Caki2 (cell line): ENCODE data around the gene MYORG. TPM values are rescaled to one million over a fixed set of nuclear protein-coding genes. Genes with fewer than 3 reads are reported as not detected.

Source experiments
- DNase-seq: peaks from one replicate; pipeline ENCODE4 v3.0.0-alpha.2; 2015; ENCODE audit warnings: low read depth
- in situ Hi-C: cut with HindIII; loops from 2 replicates; pipeline ENCODE4 v1.10.0; 2016; ENCODE audit warnings: low sequenced_read_pairs, low pct_unique_long_range_greater_than_20kb, mixed read lengths
- total RNA-seq: library from RNA; depleted of rRNA; stranded (reverse); fragments of >200 nt; shearing (Covaris generic); gene quantifications from 2 replicates; pipeline ENCODE4 v1.2.3, GENCODE V29; 2014; ENCODE audit warnings: low replicate concordance; rRNA removed

MYORG gene
- total RNA-seq, 1 experiment from 2014 or later: 0.03 TPM

- DNase-seq: no peak
Measured at GRCh38 chr9:34318163-34318790, 58.4 kb downstream of the MYORG start.

GRCh38 chr9:34317436-34317835 is 59.3 kb downstream of the MYORG start:
- DNase-seq: no peak
- in situ Hi-C loops: no loop called here

More at GRCh38 chr9:34318163-34318790, 58.4 kb downstream of the MYORG start:
- in situ Hi-C loops: no loop called here

Other genes starting within 250 kb of the MYORG start
- 79.8 and 85.0 TPM in 2 replicates for gene UBAP1, start 197.9 kb downstream of the MYORG start, total RNA-seq
- 1.5 and 4.8 TPM in 2 replicates for gene KIF24, start 47.6 kb downstream of the MYORG start, total RNA-seq
- 10.6 and 17.1 TPM in 2 replicates for gene NUDT2, start 47.3 kb downstream of the MYORG start, total RNA-seq
- 5.4 and 13.1 TPM in 2 replicates for gene FAM219A, start 81.7 kb upstream of the MYORG start, total RNA-seq
- not detected in 2 replicates for gene DNAI1, start 81.9 kb upstream of the MYORG start, total RNA-seq
- gene ENHO, start 146.1 kb upstream of the MYORG start, total RNA-seq: 4.0 TPM in 1 of 2 replicates, not detected in the other
- gene CNTFR, start 212.8 kb upstream of the MYORG start, total RNA-seq: not detected in 2 replicates
- 40.9 and 71.8 TPM in 2 replicates for gene RPP25L, start 235.2 kb upstream of the MYORG start, total RNA-seq
- 90.1 and 110 TPM in 2 replicates for gene DCTN3, start 243.6 kb upstream of the MYORG start, total RNA-seq